Neural cell (in vitro differentiated cells): Measurements from ENCODE around the gene D2HGDH. TPM values are rescaled to one million over a fixed set of nuclear protein-coding genes. Genes with fewer than 3 reads are reported as not detected.

Source experiments
- H2AFZ ChIP-seq: fragments of 200-600, 300-800 bp; sonication (generic), shearing (Covaris generic); 2 replicates; pipeline ENCODE4 v1.6.0; 2014; ENCODE audit warnings: low read depth, mild to moderate bottlenecking, antibody characterized with exemption, low read length, moderate library complexity
- H3F3A ChIP-seq: fragments of 200-600 bp; shearing (Covaris generic); 2 replicates; pipeline ENCODE4 v1.6.1; 2016; ENCODE audit warnings: mild to moderate bottlenecking, moderate library complexity, mixed read lengths, antibody characterized with exemption, low read length; ENCODE audit not compliant: insufficient read depth, poor library complexity, severe bottlenecking
- H3K27ac ChIP-seq: fragments of 200-600, 300-800 bp; sonication (generic), shearing (Covaris generic); 2 replicates; pipeline ENCODE4 v1.5.1; 2014; ENCODE audit warnings: mild to moderate bottlenecking, low read length, moderate library complexity
- H3K27me3 ChIP-seq: fragments of 300-800, 200-600 bp; sonication (generic), shearing (Covaris generic); 2 replicates; pipeline ENCODE4 v1.6.0; 2014; ENCODE audit warnings: mild to moderate bottlenecking, low read depth, low read length, moderate library complexity; ENCODE audit not compliant: insufficient read depth
- H3K36me3 ChIP-seq: fragments of 300-800, 200-600 bp; sonication (generic), shearing (Covaris generic); 2 replicates; pipeline ENCODE4 v1.5.1; 2014; ENCODE audit warnings: mild to moderate bottlenecking, antibody characterized with exemption, low read length, moderate library complexity; ENCODE audit not compliant: insufficient read depth
- H3K4me2 ChIP-seq: fragments of 300-800, 200-600 bp; sonication (generic), shearing (Covaris generic); 2 replicates; pipeline ENCODE4 v1.6.0; 2014; ENCODE audit warnings: mild to moderate bottlenecking, low read length
- H3K4me3 ChIP-seq: fragments of 300-800, 200-600 bp; sonication (generic), shearing (Covaris generic); 2 replicates; pipeline ENCODE4 v1.5.1; 2014; ENCODE audit warnings: mild to moderate bottlenecking, low read length, moderate library complexity
- H3K79me2 ChIP-seq: fragments of 200-600 bp; shearing (Covaris generic); replicated peaks from 2 replicates; pipeline ENCODE4 v1.6.0; 2014; ENCODE audit warnings: mild to moderate bottlenecking, low read length, moderate library complexity; ENCODE audit not compliant: insufficient read depth
- H3K9ac ChIP-seq: fragments of 300-800, 200-600 bp; sonication (generic), shearing (Covaris generic); 2 replicates; pipeline ENCODE4 v1.6.1; 2016; ENCODE audit warnings: mild to moderate bottlenecking, low read length, mixed read lengths
- H3K9me2 ChIP-seq: fragments of 200-600 bp; shearing (Covaris generic); 2 replicates; pipeline ENCODE4 v1.6.1; 2016; ENCODE audit warnings: mild to moderate bottlenecking, low read length, mixed read lengths; ENCODE audit not compliant: insufficient read depth
- H3K9me3 ChIP-seq: fragments of 200-600, 300-800 bp; sonication (generic), shearing (Covaris generic); 2 replicates; pipeline ENCODE4 v1.6.1; 2016; ENCODE audit warnings: mild to moderate bottlenecking, mixed run types, low read length, moderate library complexity, mixed read lengths
- H4K20me1 ChIP-seq: fragments of 200-600 bp; shearing (Covaris generic); 2 replicates; pipeline ENCODE4 v1.6.1; 2016; ENCODE audit warnings: mild to moderate bottlenecking, mixed run types; ENCODE audit not compliant: insufficient read depth
- CTCF ChIP-seq: fragments of 450-650 bp; IDR thresholded peaks from 2 replicates; pipeline ENCODE4 v1.5.1; 2014; ENCODE audit warnings: antibody characterized with exemption, mild to moderate bottlenecking, moderate library complexity; ENCODE audit not compliant: poor library complexity, severe bottlenecking
- EP300 ChIP-seq: fragments of 450-650 bp; conservative IDR thresholded peaks from 2 replicates; pipeline ENCODE4 v1.6.1; 2014; ENCODE audit warnings: antibody characterized with exemption, mild to moderate bottlenecking, moderate library complexity; ENCODE audit not compliant: poor library complexity, severe bottlenecking
- EZH2 ChIP-seq: fragments of 200-600, 300-800 bp; shearing (Covaris generic), sonication (generic); IDR thresholded peaks from 2 replicates; pipeline ENCODE4 v1.6.1; 2014; ENCODE audit warnings: antibody characterized with exemption, low read length, borderline replicate concordance, mild to moderate bottlenecking; ENCODE audit not compliant: insufficient read depth, poor library complexity, severe bottlenecking
- MXI1 ChIP-seq: fragments of 450-650 bp; conservative IDR thresholded peaks from 2 replicates; pipeline ENCODE4 v1.6.1; 2014; ENCODE audit warnings: antibody characterized with exemption, mild to moderate bottlenecking; ENCODE audit not compliant: poor library complexity, severe bottlenecking
- POLR2AphosphoS5 ChIP-seq: IDR thresholded peaks from 2 replicates; pipeline ENCODE4 v1.6.1; 2012
- RAD21 ChIP-seq: fragments of 450-650 bp; conservative IDR thresholded peaks from 2 replicates; pipeline ENCODE4 v1.6.1; 2014; ENCODE audit warnings: antibody characterized with exemption, mild to moderate bottlenecking, moderate library complexity
- REST ChIP-seq: IDR thresholded peaks from 2 replicates; pipeline ENCODE4 v1.6.1; 2012; ENCODE audit warnings: borderline replicate concordance
- SMC3 ChIP-seq: fragments of 450-650 bp; conservative IDR thresholded peaks from 2 replicates; pipeline ENCODE4 v1.6.1; 2014; ENCODE audit warnings: antibody characterized with exemption, mild to moderate bottlenecking, moderate library complexity; ENCODE audit not compliant: poor library complexity
- TAF1 ChIP-seq: IDR thresholded peaks from 2 replicates; pipeline ENCODE4 v1.6.1; 2012; ENCODE audit warnings: low read depth
- polyA plus RNA-seq: library from polyadenylated mRNA; depleted of rRNA; stranded (reverse); fragments of >200 nt; gene quantifications from 2 replicates; pipeline ENCODE4 v1.2.3, GENCODE V29; 2014

The D2HGDH gene
- polyA plus RNA-seq, 1 donor from 2014 or later, result 12.6 TPM

GRCh38 chr2:241812730-241813643 is 78.6 kb downstream of the D2HGDH start:
- no peaks in the 10 kb centered on the region for H3F3A ChIP-seq
- H3K36me3 ChIP-seq, result no peaks in the 10 kb centered on the region
- H3K9ac ChIP-seq, result no peak overlapping the region
- H3K4me3 ChIP-seq, result no peak overlapping the region
- no peaks in the 10 kb centered on the region for H3K27me3 ChIP-seq
- H2AFZ ChIP-seq, result no peak overlapping the region
- no peaks in the 10 kb centered on the region for H3K9me3 ChIP-seq
- no peak overlapping the region for H3K27ac ChIP-seq
- H3K4me2 ChIP-seq, result no peak overlapping the region
- no peaks in the 10 kb centered on the region for H4K20me1 ChIP-seq
- no peaks in the 10 kb centered on the region for H3K9me2 ChIP-seq
- TF ChIP-seq MXI1 (no peak), EZH2 (no peak), EP300 (no peak), SMC3 (no peak), REST (no peak), RAD21 (no peak), TAF1 (no peak)
- H3K79me2 ChIP-seq, result no peaks in the 10 kb centered on the region

GRCh38 chr2:241813644-241814392 is 79.4 kb downstream of the D2HGDH start:
- H3K9ac ChIP-seq, result no peak overlapping the region
- no peaks in the 10 kb centered on the region for H3K27me3 ChIP-seq
- H3K27ac ChIP-seq, result no peak overlapping the region
- no peaks in the 10 kb centered on the region for H3K36me3 ChIP-seq
- H3K4me3 ChIP-seq, result no peak overlapping the region
- no peaks in the 10 kb centered on the region for H4K20me1 ChIP-seq
- H3K4me2 ChIP-seq, result no peak overlapping the region
- H3F3A ChIP-seq, result no peaks in the 10 kb centered on the region
- no peaks in the 10 kb centered on the region for H3K9me3 ChIP-seq
- no peaks in the 10 kb centered on the region for H3K9me2 ChIP-seq
- TF ChIP-seq EP300 (no peak), RAD21 (no peak), MXI1 (no peak), POLR2AphosphoS5 (no peak), EZH2 (no peak), TAF1 (no peak), CTCF (no peak), REST (no peak), SMC3 (no peak)
- no peaks in the 10 kb centered on the region for H3K79me2 ChIP-seq
- no peak overlapping the region for H2AFZ ChIP-seq
